A549 (cell line): ENCODE results near the gene GREB1. TPM values are rescaled to one million over a fixed set of nuclear protein-coding genes. Genes with fewer than 3 reads are reported as not detected.
A peak's percentile ranks its signal among the peaks of the same experiment; 100 is the strongest.

ENCODE experiments used
- ATAC-seq, 2 experiments: fragments of 200-7000 bp in 1 of 2; fragments of >200 bp in 1 of 2; cut with Nextera tagmentation in 1 of 2; cut with Tn5 transposase in 1 of 2; 3 replicates each; pipeline versions ENCODE4 v1.8.0 to v1.9.1; 2018 to 2020; ENCODE audit warnings: mild to moderate bottlenecking in 1 of 2, moderate library complexity in 1 of 2
- CTCF ChIA-PET: fragments of 300-600 bp; sonication (Branson Sonifier 250); formaldehyde crosslinking; extraction: SDS; loops from one replicate; lab custom pipeline; 2021; ENCODE audit warnings: antibody characterized with exemption, inconsistent platforms; lab: Yijun Ruan, JAX
- POLR2A ChIA-PET: fragments of 350-600 bp; formaldehyde crosslinking; extraction: SDS; loops from one replicate; lab custom pipeline; 2021; ENCODE audit warnings: antibody characterized with exemption, inconsistent platforms; lab: Yijun Ruan, JAX
- DNase-seq, 2 experiments: peaks; one replicate each; pipeline versions ENCODE4 v3.0.0 to v3.0.0-alpha.2; 2011 to 2016; ENCODE audit warnings: low read depth in 1 of 2, low spot score in 1 of 2
- FAIRE-seq: peaks from 2 replicates; lab custom pipeline; 2011; peaks lifted over from hg19 to GRCh38; lab: Jason Lieb, UNC
- H3K27ac ChIP-seq, 2 experiments: fragments of >200 bp; sonication (Bioruptor Twin); formaldehyde crosslinking; 3 replicates each; pipeline ENCODE4 v1.5.1; 2016 to 2017
- H3K4me1 ChIP-seq: fragments of >200 bp; sonication (Bioruptor Twin); formaldehyde crosslinking; 3 replicates; pipeline ENCODE4 v1.6.1; 2016
- H3K4me2 ChIP-seq: fragments of >200 bp; sonication (Bioruptor Twin); formaldehyde crosslinking; 3 replicates; pipeline ENCODE4 v1.6.1; 2016
- H3K4me3 ChIP-seq: fragments of >200 bp; sonication (Bioruptor Twin); formaldehyde crosslinking; 3 replicates; pipeline ENCODE4 v1.5.1; 2016
- H3K9me3 ChIP-seq: fragments of >200 bp; sonication (Bioruptor Twin); formaldehyde crosslinking; 3 replicates; pipeline ENCODE4 v1.6.1; 2016
- ATOH8 ChIP-seq: fragments of 250-450 bp; sonication (Bioruptor Pico); IDR thresholded peaks from 2 replicates; pipeline ENCODE4 v1.5.0; 2020; ENCODE audit warnings: low read depth, mild to moderate bottlenecking, moderate library complexity
- CEBPB ChIP-seq, 2 experiments: fragments of >200 bp in 1 of 2; sonication (Bioruptor Twin) in 1 of 2; formaldehyde crosslinking in 1 of 2; IDR thresholded peaks; 2 replicates each; pipeline ENCODE4 v1.6.1; 2012 to 2016
- CHD4 ChIP-seq: fragments of 200-600 bp; sonication (generic); IDR thresholded peaks from 2 replicates; pipeline ENCODE4 v1.6.1; 2016; ENCODE audit warnings: antibody characterized with exemption, mild to moderate bottlenecking, borderline replicate concordance
- EHF ChIP-seq: fragments of 250-450 bp; sonication (Bioruptor Pico); IDR thresholded peaks from 2 replicates; pipeline ENCODE4 v1.5.0; 2020; ENCODE audit warnings: mild to moderate bottlenecking
- EHMT2 ChIP-seq: fragments of 200-600 bp; sonication (generic); IDR thresholded peaks from 2 replicates; pipeline ENCODE4 v1.6.1; 2016; ENCODE audit warnings: antibody characterized with exemption, low read depth, mild to moderate bottlenecking, moderate library complexity
- ELK1 ChIP-seq: fragments of 150-350 bp; IDR thresholded peaks from 2 replicates; pipeline ENCODE4 v1.6.1; 2014; ENCODE audit warnings: low read depth, mild to moderate bottlenecking, low read length
- FOSB ChIP-seq: fragments of 250-450 bp; sonication (Bioruptor Pico); IDR thresholded peaks from 2 replicates; pipeline ENCODE4 v1.5.0; 2020; ENCODE audit warnings: mild to moderate bottlenecking, moderate library complexity
- FOSL2 ChIP-seq, 2 experiments: fragments of 450-650 bp in 1 of 2; fragments of >200 bp in 1 of 2; sonication (Bioruptor Twin) in 1 of 2; formaldehyde crosslinking; IDR thresholded peaks; 2 replicates each; pipeline versions ENCODE4 v1.5.0 to v1.6.1; 2016 to 2020; ENCODE audit warnings: mild to moderate bottlenecking in 1 of 2, moderate library complexity in 1 of 2
- HES2 ChIP-seq: fragments of >200 bp; sonication (Bioruptor Twin); formaldehyde crosslinking; IDR thresholded peaks from 2 replicates; pipeline ENCODE4 v1.6.1; 2016
- HEYL ChIP-seq: fragments of 250-450 bp; sonication (Bioruptor Pico); IDR thresholded peaks from 2 replicates; pipeline ENCODE4 v1.8.0; 2021; ENCODE audit warnings: mild to moderate bottlenecking, moderate library complexity
- HMGXB4 ChIP-seq: fragments of 250-450 bp; sonication (Bioruptor Pico); IDR thresholded peaks from 2 replicates; pipeline ENCODE4 v1.5.0; 2021; ENCODE audit warnings: mild to moderate bottlenecking, moderate library complexity, borderline replicate concordance
- HOXA7 ChIP-seq: fragments of 250-450 bp; sonication (Bioruptor Pico); IDR thresholded peaks from 2 replicates; pipeline ENCODE4 v1.5.0; 2020; ENCODE audit warnings: mild to moderate bottlenecking, moderate library complexity
- MYC ChIP-seq: IDR thresholded peaks from 2 replicates; pipeline ENCODE4 v1.6.1; 2012; ENCODE audit warnings: mild to moderate bottlenecking, inconsistent platforms, low read length, improper control_type of control experiment, borderline replicate concordance
- NPAS2 ChIP-seq: fragments of 250-450 bp; sonication (Bioruptor Pico); IDR thresholded peaks from 2 replicates; pipeline ENCODE4 v1.8.0; 2022; ENCODE audit warnings: mild to moderate bottlenecking, moderate library complexity, borderline replicate concordance
- PBX3 ChIP-seq: IDR thresholded peaks from 2 replicates; pipeline ENCODE4 v1.6.1; 2012
- POLR2AphosphoS2 ChIP-seq: conservative IDR thresholded peaks from 2 replicates; pipeline ENCODE4 v1.6.1; 2012; ENCODE audit warnings: low read length, improper control_type of control experiment, inconsistent platforms
- RAD21 ChIP-seq, 2 experiments: fragments of >200 bp in 1 of 2; sonication (Bioruptor Twin) in 1 of 2; formaldehyde crosslinking in 1 of 2; IDR thresholded peaks in 1 of 2; conservative IDR thresholded peaks in 1 of 2; 2 replicates in 1 of 2; 3 replicates in 1 of 2; pipeline ENCODE4 v1.6.1; 2012 to 2018; ENCODE audit warnings: inconsistent platforms in 1 of 2
- RARB ChIP-seq: fragments of 250-450 bp; sonication (Bioruptor Pico); IDR thresholded peaks from 2 replicates; pipeline ENCODE4 v1.8.0; 2021; ENCODE audit warnings: mild to moderate bottlenecking, moderate library complexity
- RCOR1 ChIP-seq: fragments of 150-350 bp; IDR thresholded peaks from 2 replicates; pipeline ENCODE4 v1.6.1; 2014; ENCODE audit warnings: antibody characterized with exemption, low read length, low read depth
- WGBS: methylation state at CpG from one replicate; pipeline ENCODE4 v1.1.6; 2017; ENCODE audit errors: missing lambda C conversion rate; 5-methylcytosine and 5-hydroxymethylcytosine counted together
- polyA plus RNA-seq, 4 experiments: library from polyadenylated mRNA; depleted of rRNA in 3 of 4; stranded (reverse); fragments of >200 nt; fragmentation: RNase III in 1 of 4; extraction: RNeasy Plus Mini Kit Qiagen cat#74134 plus additional on column Dnase treatment in 1 of 4; gene quantifications; 2 replicates in 3 of 4; 3 replicates in 1 of 4; pipeline ENCODE4 v1.2.3, GENCODE V29; 2011 to 2017
- TF ChIP-seq, protein P1 (sequence below): IDR thresholded peaks from 2 replicates; pipeline ENCODE4 v1.6.1; 2012; ENCODE audit warnings: low read depth, borderline replicate concordance

Gene GREB1
- polyA plus RNA-seq, 2 of the 4 experiments (the other 2 are of a cell fraction), result 1.1 to 1.3 TPM

DNA sequence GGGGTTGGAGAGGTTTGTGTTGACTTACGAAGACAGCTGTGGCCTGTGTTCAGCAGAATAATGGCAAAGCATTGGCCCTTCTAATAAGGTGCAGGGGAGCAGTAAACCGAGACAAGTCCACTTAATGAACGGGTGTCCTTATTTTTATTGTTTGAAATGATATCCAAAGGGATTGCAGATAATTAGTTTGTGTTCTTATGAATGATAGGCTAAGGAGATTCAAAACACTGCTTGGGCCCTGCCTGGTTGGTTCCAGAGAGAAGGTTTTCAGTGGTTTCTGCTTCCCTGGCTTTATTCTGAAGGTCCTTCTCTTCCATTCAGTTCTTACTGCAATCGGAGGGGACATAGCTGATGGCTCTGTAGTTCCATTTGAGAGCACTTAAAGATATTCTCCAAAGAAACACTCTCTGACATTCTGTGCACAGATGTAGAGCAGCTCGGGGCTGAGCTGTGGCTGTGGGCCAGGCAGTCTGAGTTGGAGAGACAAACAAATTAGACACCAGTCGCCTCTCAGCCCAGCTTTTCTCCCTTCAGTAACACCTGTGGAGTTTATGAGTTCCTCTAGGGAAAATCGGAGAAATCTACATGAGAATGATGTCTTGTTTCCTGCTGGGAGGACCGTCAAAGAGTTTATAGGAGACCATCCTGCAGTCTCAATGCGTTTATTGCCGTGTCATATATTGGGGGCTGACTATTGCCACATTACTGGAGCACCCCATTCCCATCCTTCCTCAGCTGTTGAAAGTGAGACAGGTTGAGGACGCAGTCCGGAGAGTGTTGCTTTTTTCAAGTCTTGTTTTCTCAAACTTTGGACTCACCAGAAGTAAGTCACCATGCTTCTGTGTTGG, 6.5 kb downstream of the GREB1 start:
- no peaks in the 10 kb centered on the region for H3K4me1 ChIP-seq
- H3K4me2 ChIP-seq, result no peak overlapping the region
- DNase-seq, result no peak
- H3K4me3 ChIP-seq, result no peak overlapping the region
- no peak for TF ChIP-seq POLR2AphosphoS2
- TF ChIP-seq PBX3, result no peak
- no peak for TF ChIP-seq ELK1
- no peak for TF ChIP-seq CHD4
- no peak for TF ChIP-seq NPAS2 (CRISPR knock-in tag)
- no peak for TF ChIP-seq EHF (CRISPR knock-in tag)
- TF ChIP-seq, protein P1, sequence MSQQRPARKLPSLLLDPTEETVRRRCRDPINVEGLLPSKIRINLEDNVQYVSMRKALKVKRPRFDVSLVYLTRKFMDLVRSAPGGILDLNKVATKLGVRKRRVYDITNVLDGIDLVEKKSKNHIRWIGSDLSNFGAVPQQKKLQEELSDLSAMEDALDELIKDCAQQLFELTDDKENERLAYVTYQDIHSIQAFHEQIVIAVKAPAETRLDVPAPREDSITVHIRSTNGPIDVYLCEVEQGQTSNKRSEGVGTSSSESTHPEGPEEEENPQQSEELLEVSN, result no peak
- no peak for TF ChIP-seq RCOR1
- H3K9me3 ChIP-seq, result no peaks in the 10 kb centered on the region
- peak overlapping the region in 1 of 2 experiments; percentile 7; a peak in 1 of 6 replicates for H3K27ac ChIP-seq
- peak in 1 of 2 experiments; percentile 14; a peak in 2 of 6 replicates for ATAC-seq
- POLR2A ChIA-PET, result no interaction called here
- 50% methylated on average over 12 of the region's 12 CpGs for WGBS
- no peak for FAIRE-seq
- CTCF ChIA-PET, result interaction anchor here (1.2 to 2.6 kb wide), 4 partner anchors 14 to 93 kb away, joined by 3 to 10 read pairs (median 6); no protein-coding TSS in a partner anchor

DNA sequence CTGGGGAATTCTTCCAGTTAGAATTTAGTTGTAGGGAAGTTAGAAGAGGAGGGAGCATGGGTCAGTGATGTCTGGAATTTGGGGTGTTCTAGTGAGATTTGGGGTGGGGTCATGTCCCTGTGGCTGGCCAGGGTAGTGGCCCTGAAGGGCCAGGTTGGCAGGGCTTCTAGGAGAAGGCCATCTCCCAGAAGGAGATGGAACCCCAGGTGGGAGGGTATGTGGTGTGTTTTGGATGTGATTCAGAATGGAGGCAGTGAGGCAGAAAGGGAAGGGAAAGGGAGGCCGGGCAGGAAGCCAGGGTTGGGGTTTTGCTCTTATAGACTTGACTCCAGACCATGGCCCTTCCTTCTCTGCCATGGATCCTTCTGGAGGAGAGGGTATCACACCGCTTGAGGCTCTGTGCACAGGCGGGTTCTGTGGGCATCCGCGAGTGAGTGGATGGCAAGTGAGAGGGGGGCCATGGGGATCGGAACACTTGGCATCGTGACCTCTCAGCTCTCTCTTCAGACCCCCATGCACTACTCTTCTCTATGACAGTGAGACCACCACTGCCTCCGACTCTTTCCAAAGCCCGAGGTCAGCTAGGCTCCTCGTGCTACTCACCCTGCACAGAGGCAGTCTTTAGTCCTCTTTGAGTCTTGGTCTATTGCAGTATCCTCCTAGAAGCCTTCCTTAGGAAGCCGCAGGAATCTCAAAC, 7.3 kb downstream of the GREB1 start:
- ChIA-PET CTCF (interaction anchor here (1.2 to 2.6 kb wide), 2 partner anchors 42 to 94 kb away, joined by 4 to 10 read pairs; no protein-coding TSS in a partner anchor), POLR2A (no interaction called here)
- H3K4me2 ChIP-seq, result no peak overlapping the region
- DNase-seq (no peak), FAIRE-seq (no peak), ATAC-seq (no peak)
- H3K27ac ChIP-seq, result no peak overlapping the region
- H3K4me1 ChIP-seq, result no peaks in the 10 kb centered on the region
- TF ChIP-seq HEYL, result no peak
- TF ChIP-seq FOSL2 (IDR thresholded peaks at IDR 0.05), result no peak
- no peak for TF ChIP-seq FOSL2 (CRISPR knock-in tag; IDR thresholded peaks at IDR 0.05)
- TF ChIP-seq ATOH8 (CRISPR knock-in tag), result no peak
- TF ChIP-seq RARB, result no peak
- TF ChIP-seq RAD21 (conservative IDR thresholded peaks at IDR 0.05 in 1 of 2, IDR thresholded peaks at IDR 0.05 in 1 of 2), result no peak
- TF ChIP-seq CEBPB (IDR thresholded peaks at IDR 0.05), result no peak
- no peak for TF ChIP-seq HOXA7
- no peak for TF ChIP-seq EHF (CRISPR knock-in tag)
- TF ChIP-seq, protein P1, result no peak
- no peak for TF ChIP-seq PBX3
- no peak for TF ChIP-seq EHMT2
- no peak for TF ChIP-seq FOSB (CRISPR knock-in tag)
- TF ChIP-seq POLR2AphosphoS2, result no peak
- TF ChIP-seq MYC, result no peak
- TF ChIP-seq HES2, result no peak
- TF ChIP-seq HMGXB4 (CRISPR knock-in tag), result no peak
- no peak overlapping the region for H3K4me3 ChIP-seq
- H3K9me3 ChIP-seq, result no peaks in the 10 kb centered on the region
- 66% methylated on average over 11 of the region's 11 CpGs for WGBS
